Liver (tissue), 3 donors: Measurements from ENCODE around the gene PIEZO2.

Experiments
- CTCF ChIP-seq: fragments of 150-350 bp; IDR thresholded peaks from 2 replicates; pipeline ENCODE4 v1.5.1; 2017; ENCODE audit warnings: improper control_type of control experiment, low read depth, low read length; ENCODE audit not compliant: missing input control
- EGR1 ChIP-seq, 2 donors: IDR thresholded peaks; 2 replicates each; pipeline ENCODE4 v1.6.1; 2016 to 2018; ENCODE audit warnings: antibody characterized with exemption in 2 of 2, low read depth in 2 of 2
- HNF4A ChIP-seq, 2 donors: conservative IDR thresholded peaks; 2 replicates each; pipeline ENCODE4 v1.6.1; 2016; ENCODE audit warnings: antibody characterized with exemption in 2 of 2, mild to moderate bottlenecking in 2 of 2
- HNF4G ChIP-seq: IDR thresholded peaks from 2 replicates; pipeline ENCODE4 v1.6.1; 2016; ENCODE audit warnings: antibody characterized with exemption
- RAD21 ChIP-seq, 2 donors: IDR thresholded peaks; 2 replicates each; pipeline ENCODE4 v1.6.1; 2016; ENCODE audit warnings: antibody characterized with exemption in 2 of 2, mild to moderate bottlenecking in 2 of 2
- RXRA ChIP-seq, 2 donors: IDR thresholded peaks; 2 replicates each; pipeline ENCODE4 v1.6.1; 2017 to 2018; ENCODE audit warnings: antibody characterized with exemption in 2 of 2, mild to moderate bottlenecking in 1 of 2
- SP1 ChIP-seq: IDR thresholded peaks from 2 replicates; pipeline ENCODE4 v1.6.1; 2018; ENCODE audit warnings: antibody characterized with exemption, mild to moderate bottlenecking
- TAF1 ChIP-seq: conservative IDR thresholded peaks from 2 replicates; pipeline ENCODE4 v1.6.1; 2016; ENCODE audit warnings: antibody characterized with exemption, mild to moderate bottlenecking
- YY1 ChIP-seq: IDR thresholded peaks from 2 replicates; pipeline ENCODE4 v1.6.1; 2016; ENCODE audit warnings: antibody characterized with exemption, mild to moderate bottlenecking
- TF ChIP-seq, protein P1 (sequence below): IDR thresholded peaks from 2 replicates; pipeline ENCODE4 v1.6.1; 2016; ENCODE audit warnings: antibody characterized with exemption
- TF ChIP-seq, protein P2 (sequence below): IDR thresholded peaks from 2 replicates; pipeline ENCODE4 v1.6.1; 2016; ENCODE audit warnings: antibody characterized with exemption, mild to moderate bottlenecking
- donor health status: healthy.
- donor health status: healthy.

DNA sequence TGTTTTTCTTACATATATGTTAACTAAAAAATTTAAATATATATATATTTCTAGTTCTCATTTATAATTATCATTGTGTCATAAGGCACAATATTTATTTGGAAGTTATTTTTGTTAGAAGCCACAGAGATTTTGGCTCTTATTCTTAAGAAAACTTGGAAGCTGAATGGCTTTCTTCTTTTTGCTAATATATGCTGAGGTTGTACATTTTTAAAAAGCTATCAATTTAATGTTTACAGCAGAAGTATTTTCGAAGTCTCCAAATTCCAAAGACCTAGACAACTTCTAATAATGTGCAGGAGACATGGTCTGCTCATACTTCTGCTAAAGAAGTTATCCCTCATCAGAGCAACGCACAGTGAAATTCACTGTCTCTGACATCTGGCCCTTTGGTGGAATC, 3.7 kb upstream of the PIEZO2 start:
- TF ChIP-seq CTCF (no peak), EGR1 (IDR thresholded peaks at IDR 0.05; ENCODE audit: low read depth in 2 of 2) (no peak), RAD21 (IDR thresholded peaks at IDR 0.05) (no peak), TAF1 (no peak), HNF4A (conservative IDR thresholded peaks at IDR 0.05) (no peak), YY1 (no peak), SP1 (no peak), RXRA (IDR thresholded peaks at IDR 0.05) (no peak), HNF4G (no peak)
- TF ChIP-seq, protein P1, sequence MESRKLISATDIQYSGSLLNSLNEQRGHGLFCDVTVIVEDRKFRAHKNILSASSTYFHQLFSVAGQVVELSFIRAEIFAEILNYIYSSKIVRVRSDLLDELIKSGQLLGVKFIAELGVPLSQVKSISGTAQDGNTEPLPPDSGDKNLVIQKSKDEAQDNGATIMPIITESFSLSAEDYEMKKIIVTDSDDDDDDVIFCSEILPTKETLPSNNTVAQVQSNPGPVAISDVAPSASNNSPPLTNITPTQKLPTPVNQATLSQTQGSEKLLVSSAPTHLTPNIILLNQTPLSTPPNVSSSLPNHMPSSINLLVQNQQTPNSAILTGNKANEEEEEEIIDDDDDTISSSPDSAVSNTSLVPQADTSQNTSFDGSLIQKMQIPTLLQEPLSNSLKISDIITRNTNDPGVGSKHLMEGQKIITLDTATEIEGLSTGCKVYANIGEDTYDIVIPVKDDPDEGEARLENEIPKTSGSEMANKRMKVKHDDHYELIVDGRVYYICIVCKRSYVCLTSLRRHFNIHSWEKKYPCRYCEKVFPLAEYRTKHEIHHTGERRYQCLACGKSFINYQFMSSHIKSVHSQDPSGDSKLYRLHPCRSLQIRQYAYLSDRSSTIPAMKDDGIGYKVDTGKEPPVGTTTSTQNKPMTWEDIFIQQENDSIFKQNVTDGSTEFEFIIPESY = no peak
- TF ChIP-seq, protein P2, sequence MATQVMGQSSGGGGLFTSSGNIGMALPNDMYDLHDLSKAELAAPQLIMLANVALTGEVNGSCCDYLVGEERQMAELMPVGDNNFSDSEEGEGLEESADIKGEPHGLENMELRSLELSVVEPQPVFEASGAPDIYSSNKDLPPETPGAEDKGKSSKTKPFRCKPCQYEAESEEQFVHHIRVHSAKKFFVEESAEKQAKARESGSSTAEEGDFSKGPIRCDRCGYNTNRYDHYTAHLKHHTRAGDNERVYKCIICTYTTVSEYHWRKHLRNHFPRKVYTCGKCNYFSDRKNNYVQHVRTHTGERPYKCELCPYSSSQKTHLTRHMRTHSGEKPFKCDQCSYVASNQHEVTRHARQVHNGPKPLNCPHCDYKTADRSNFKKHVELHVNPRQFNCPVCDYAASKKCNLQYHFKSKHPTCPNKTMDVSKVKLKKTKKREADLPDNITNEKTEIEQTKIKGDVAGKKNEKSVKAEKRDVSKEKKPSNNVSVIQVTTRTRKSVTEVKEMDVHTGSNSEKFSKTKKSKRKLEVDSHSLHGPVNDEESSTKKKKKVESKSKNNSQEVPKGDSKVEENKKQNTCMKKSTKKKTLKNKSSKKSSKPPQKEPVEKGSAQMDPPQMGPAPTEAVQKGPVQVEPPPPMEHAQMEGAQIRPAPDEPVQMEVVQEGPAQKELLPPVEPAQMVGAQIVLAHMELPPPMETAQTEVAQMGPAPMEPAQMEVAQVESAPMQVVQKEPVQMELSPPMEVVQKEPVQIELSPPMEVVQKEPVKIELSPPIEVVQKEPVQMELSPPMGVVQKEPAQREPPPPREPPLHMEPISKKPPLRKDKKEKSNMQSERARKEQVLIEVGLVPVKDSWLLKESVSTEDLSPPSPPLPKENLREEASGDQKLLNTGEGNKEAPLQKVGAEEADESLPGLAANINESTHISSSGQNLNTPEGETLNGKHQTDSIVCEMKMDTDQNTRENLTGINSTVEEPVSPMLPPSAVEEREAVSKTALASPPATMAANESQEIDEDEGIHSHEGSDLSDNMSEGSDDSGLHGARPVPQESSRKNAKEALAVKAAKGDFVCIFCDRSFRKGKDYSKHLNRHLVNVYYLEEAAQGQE = no peak
